Measurements from ENCODE around the gene KRTAP25-1.

Gene KRTAP25-1

DNA sequence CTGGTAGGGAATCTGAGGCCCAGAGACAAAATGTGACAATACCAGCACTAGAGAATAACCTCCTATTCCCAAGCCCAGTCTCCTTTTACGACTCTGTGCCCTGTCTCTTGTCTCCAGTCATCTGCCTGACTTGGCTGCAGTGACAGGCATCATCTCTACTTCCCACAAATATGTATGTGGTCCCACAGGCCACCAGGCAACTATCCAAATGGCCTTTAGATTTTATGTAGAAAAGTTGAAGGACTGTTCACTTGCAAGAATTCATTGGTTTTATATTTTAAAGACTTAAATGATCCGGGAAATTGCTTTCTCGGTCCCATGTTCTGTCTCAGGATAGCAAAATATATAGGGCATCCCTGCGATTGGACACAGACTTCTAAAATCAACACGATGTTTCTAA lies 18.2 kb downstream of the KRTAP25-1 start:
- TF ChIP-seq POLR2A (IDR thresholded peaks at IDR 0.05; ENCODE audit: low read depth, low read length), result no peak
- no peak for FAIRE-seq
- DNase-seq (ENCODE audit: insufficient read length, low spot score), result no peak

DNA sequence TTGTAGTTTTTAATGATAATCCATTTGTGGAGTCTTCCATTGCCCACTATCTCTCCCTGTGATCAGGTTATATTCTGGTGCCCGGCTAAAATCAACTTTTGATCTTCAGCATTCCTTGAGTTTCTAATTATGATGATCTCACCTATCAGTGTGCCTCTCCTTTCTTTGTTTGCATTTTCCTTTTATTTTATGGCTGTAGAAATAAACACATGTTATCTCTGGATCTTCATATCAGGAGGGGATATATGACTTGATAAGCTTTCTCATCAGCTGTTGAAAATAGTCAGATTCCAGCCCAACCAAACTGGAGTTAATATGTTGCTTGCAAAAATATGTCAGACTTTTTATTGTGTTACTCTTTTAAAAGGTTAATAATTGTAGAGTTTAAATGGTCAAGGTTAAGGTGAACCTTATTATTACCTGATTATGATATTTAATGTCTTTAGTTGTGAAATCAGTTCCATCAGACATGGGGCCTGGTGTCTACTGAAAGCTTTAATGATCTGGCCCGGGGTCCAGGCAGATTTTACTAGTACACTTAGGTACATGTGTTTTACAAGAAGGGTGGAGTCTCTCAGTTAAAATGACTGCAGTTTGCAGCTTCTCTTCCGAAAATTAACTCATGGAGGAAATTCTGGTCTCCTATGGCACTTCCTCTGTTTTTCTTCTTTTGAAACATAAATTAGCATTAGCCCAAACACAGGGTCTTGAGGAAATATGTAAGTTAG lies 19.3 kb downstream of the KRTAP25-1 start:
- no peak for FAIRE-seq
- no peak for DNase-seq (ENCODE audit: insufficient read length, low spot score)
- TF ChIP-seq POLR2A (IDR thresholded peaks at IDR 0.05; ENCODE audit: low read depth, low read length), result no peak

GRCh38 chr21:30268608-30269197 lies 20.6 kb downstream of the KRTAP25-1 start:
- no peak for TF ChIP-seq POLR2A (IDR thresholded peaks at IDR 0.05; ENCODE audit: low read depth, low read length)
- no peak for FAIRE-seq
- DNase-seq (ENCODE audit: insufficient read length, low spot score), result peak; percentile 2

- no peak for TF ChIP-seq POLR2A (IDR thresholded peaks at IDR 0.05; ENCODE audit: low read depth, low read length)
- DNase-seq (ENCODE audit: insufficient read length, low spot score) (peak; percentile 2), FAIRE-seq (no peak)
Measured at GRCh38 chr21:30257773-30258172, 31.5 kb downstream of the KRTAP25-1 start.

DNA sequence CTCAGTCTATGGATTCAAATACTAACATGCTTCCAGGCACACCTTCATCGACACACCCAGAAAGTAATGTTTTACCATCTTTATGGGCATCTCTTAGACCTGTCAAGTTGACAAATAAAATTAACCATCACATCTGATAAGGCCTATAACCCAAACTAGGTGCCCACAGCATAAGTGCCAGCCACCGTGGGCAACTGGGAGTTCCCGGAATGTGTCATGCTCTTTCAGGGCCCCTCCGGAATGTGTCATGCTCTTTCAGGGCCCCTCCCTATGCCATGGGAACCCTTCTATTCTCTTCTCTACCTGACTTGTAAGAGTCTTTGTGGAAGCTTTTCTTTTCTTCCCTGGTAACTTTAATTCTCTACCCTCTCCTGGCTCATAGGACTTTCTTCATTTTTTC lies 33.2 kb downstream of the KRTAP25-1 start:
- DNase-seq (ENCODE audit: insufficient read length, low spot score) (no peak), FAIRE-seq (no peak)
- no peak for TF ChIP-seq POLR2A (IDR thresholded peaks at IDR 0.05; ENCODE audit: low read depth, low read length)

DNA sequence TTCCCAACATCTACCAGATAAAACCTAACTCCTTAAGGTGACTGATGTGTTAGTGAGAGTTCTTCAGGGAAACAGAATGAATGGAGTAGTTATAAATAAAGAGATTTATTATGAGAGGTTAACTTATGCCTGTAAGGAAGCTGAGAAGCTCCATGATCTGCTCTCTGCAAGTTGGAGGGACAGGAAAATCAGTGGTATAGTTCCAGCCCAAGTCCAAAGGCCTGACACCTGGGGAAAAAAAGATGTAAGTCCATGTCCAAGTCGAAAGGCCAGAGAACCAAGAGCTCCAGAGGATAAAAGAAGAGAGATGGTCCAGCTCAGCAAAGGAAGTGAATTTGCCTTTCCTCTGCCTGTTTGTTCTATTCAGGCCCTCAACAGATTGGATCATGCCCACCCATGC lies 33.6 kb downstream of the KRTAP25-1 start:
- FAIRE-seq (no peak), DNase-seq (ENCODE audit: insufficient read length, low spot score) (no peak)
- TF ChIP-seq POLR2A (IDR thresholded peaks at IDR 0.05; ENCODE audit: low read depth, low read length), result no peak

DNA sequence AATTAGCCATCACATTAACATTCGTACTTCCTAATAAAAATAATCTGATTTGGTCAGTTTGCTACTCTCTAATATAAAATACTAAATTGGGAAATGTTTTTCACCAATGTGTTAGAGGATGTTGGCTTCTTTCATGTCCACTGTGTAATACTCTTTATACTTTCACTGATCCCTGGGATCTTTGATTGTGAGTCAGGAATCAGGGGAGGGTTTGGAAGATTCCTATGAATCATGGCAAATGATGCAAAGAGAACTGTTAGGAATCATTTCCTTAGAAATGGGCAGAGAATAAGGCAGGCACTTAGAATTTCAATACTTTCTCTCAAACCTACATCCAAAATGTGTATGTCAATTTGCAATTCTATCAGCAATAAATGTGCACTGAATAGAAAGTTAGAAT lies 37.5 kb downstream of the KRTAP25-1 start:
- FAIRE-seq (no peak), DNase-seq (ENCODE audit: insufficient read length, low spot score) (no peak)
- no peak for TF ChIP-seq POLR2A (IDR thresholded peaks at IDR 0.05; ENCODE audit: low read depth, low read length)

- no peak for TF ChIP-seq POLR2A (IDR thresholded peaks at IDR 0.05; ENCODE audit: low read depth, low read length)
- DNase-seq (ENCODE audit: insufficient read length, low spot score), result no peak
- no peak for FAIRE-seq
Measured at GRCh38 chr21:30249936-30250335, 39.4 kb downstream of the KRTAP25-1 start.

- no peak for TF ChIP-seq POLR2A (IDR thresholded peaks at IDR 0.05; ENCODE audit: low read depth, low read length)
- no peak for FAIRE-seq
- no peak for DNase-seq (ENCODE audit: insufficient read length, low spot score)
Measured at GRCh38 chr21:30248844-30249243, 40.5 kb downstream of the KRTAP25-1 start.

DNA sequence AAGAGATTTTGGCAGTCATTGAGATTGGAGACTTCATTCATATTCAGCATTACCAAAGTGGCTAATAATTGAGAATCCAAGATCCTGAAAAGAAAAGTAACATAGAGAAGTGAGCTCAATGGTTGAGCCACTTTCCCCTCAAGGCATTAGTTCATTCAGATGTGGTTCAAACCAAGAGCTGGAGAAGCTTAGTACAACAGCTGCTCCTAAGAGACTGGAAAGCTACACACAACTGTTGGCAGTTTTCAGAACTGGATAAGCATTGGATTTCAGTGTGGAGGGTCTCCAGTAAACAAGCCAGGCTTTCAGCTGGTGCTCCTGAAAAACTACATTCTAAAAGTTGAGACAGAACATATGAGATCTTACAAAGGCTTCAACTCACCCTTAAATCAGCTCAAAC lies 44.3 kb downstream of the KRTAP25-1 start:
- FAIRE-seq (no peak), DNase-seq (ENCODE audit: insufficient read length, low spot score) (no peak)
- no peak for TF ChIP-seq POLR2A (IDR thresholded peaks at IDR 0.05; ENCODE audit: low read depth, low read length)

GRCh38 chr21:30243691-30244090 lies 45.6 kb downstream of the KRTAP25-1 start:
- no peak for FAIRE-seq

GRCh38 chr21:30240661-30241060 lies 48.7 kb downstream of the KRTAP25-1 start:
- TF ChIP-seq POLR2A (IDR thresholded peaks at IDR 0.05; ENCODE audit: low read depth, low read length), result no peak
- DNase-seq (ENCODE audit: insufficient read length, low spot score) (no peak), FAIRE-seq (no peak)

More at GRCh38 chr21:30243691-30244090, 45.6 kb downstream of the KRTAP25-1 start:
- DNase-seq (ENCODE audit: insufficient read length, low spot score), result no peak
- TF ChIP-seq POLR2A (IDR thresholded peaks at IDR 0.05; ENCODE audit: low read depth, low read length), result no peak

Measured in H54 (cell line).